ENCODE results near the gene TBX5.

Gene TBX5

GRCh38 chr12:114430306-114430705, 24.4 kb upstream of the TBX5 start:
- no peak for DNase-seq (ENCODE audit: low spot score)

DNA sequence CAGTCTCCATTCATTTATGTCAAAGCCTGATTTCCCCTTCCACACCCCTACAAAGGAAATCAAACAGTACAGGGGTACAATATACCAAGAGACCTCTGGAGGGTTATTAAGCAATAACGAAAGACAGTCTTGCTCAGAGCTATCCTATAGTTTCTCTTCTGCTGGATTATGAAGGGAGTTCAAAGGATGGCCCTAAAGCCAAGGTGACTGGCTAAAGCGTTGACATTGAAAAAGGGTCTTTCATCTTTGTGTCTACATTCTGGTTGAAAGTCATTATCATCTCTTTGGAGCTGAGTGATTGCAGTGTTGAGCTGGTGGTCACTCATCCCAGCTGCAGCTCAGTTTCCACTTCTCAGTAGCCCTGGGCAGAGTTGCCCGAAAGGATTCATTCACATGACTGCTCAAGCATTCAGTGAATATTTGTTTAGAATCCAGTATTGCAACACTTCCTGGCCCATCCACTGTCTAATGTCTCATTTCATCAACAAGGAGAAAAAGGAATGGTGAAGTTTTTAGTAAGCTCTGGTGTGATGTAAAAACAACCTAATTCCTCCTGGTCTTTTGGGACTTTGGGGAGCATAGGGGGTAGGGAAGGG, 19.2 kb upstream of the TBX5 start:
- DNase-seq (ENCODE audit: low spot score) = no peak

GRCh38 chr12:114420944-114421335, 15.0 kb upstream of the TBX5 start:
- DNase-seq (ENCODE audit: low spot score) = no peak

GRCh38 chr12:114420182-114420943, 14.4 kb upstream of the TBX5 start:
- no peak for DNase-seq (ENCODE audit: low spot score)

GRCh38 chr12:114416028-114416427, 10.1 kb upstream of the TBX5 start:
- DNase-seq (ENCODE audit: low spot score) = no peak

GRCh38 chr12:114415525-114415868, 9.6 kb upstream of the TBX5 start:
- no peak for DNase-seq (ENCODE audit: low spot score)

DNA sequence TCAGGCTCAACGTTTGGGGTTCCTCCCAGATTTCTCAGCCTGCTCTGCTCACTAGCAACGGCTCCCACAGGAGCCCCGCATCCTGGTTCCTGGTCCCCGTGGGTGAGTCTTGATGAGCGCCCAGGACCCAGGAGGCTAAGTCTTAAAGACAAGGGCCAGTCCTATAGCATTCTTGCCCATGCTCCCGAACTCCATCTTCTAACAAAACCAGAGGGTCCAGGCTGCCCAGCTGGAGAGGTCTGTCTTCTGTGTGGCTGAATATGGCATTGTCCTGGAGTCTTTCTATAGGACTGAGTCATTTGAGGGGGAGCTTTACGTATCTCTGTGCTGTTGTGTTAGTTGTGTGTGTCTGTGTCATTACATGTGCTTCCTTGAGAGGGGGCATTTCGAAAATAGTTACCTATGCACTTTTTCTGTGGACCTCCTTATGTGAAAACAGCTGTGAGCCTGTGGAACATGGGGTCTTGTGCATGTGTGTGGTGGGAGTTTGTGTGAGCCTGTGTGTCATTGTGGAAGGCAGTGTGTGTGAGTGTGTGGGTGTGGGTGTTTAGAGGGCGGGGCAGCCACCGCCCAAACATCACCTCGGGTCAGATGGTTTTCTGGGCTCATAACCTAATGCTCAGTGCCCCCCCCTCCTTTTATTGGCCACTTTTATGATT, 9.1 kb upstream of the TBX5 start:
- DNase-seq (ENCODE audit: low spot score) = no peak

- no peak for DNase-seq (ENCODE audit: low spot score)
These were observed 8.3 kb upstream of the TBX5 start for GRCh38 chr12:114414031-114414865.

GRCh38 chr12:114412825-114413749, 7.1 kb upstream of the TBX5 start:
- DNase-seq (ENCODE audit: low spot score) = no peak

GRCh38 chr12:114412307-114412706, 6.4 kb upstream of the TBX5 start:
- no peak for DNase-seq (ENCODE audit: low spot score)

DNA sequence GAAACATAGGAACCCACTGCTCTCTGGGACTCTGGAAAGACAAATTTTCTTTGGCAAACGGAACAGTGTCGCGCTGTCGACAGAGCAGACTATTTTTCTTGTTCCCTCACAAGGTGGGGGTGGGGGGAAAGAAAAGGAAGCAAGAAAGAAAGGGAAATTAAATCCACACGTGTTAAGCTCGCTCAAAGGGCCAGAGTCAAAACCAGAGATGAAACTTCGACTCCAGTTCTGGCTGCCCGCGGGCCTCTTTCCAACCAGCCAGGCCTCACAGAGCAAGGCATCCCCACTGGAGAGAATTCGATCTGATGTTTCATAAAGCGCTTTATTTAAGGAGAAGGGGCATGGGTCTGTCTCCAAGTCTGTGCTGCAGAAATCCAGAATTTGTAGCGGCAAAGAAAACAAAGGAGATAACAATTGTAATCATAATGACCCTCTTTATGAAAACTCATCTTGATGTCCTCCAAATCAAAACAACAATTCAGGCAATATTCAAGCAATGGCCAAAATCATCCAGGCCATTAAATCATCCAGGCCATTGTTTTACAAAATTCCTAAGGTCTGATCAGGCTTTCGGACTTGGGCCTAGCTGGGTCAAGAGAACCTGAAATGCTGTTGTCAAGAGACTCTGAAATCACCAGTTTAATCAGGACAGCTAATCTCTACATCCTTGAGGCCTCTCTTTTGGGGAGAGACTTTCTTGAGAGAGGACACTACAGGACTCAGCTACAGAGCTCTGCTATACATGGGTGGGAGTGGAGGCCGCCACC, 5.3 kb upstream of the TBX5 start:
- DNase-seq (ENCODE audit: low spot score) = no peak

DNA sequence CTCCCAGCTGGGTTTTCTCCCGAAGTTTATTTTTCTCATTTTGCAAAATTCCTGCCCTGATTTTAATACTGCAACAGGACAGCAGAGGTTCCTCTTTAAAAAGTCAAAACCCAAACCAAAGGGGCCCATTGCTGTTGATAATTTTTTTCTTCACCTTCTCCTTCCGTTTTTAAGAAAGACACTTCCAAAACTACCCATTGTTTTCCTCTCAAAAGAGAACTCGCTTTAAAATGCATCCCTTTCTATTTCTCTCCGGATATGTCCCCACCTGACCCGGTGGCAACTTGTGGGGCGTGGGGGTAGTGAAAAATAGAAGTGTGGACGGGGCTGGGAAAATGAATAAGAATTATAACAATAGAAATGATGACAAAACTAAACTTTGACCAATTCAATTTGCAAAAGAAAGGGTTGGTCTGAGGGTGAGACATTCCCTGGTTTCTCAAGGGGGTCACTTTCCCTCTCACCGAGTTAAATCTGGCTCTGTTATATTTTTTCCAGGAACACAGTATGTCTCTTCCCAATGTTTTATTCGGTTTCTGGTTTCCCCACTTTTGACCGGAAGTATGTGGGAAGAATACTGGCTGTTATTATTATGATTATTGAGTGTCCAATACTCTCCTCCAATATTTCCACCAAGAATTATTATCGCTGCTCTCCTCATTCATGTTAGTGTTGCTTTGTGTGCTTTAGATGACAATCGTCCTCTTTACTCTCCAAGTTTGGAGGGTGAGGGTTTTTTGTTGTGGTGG, 4.1 kb upstream of the TBX5 start:
- DNase-seq (ENCODE audit: low spot score) = no peak

DNA sequence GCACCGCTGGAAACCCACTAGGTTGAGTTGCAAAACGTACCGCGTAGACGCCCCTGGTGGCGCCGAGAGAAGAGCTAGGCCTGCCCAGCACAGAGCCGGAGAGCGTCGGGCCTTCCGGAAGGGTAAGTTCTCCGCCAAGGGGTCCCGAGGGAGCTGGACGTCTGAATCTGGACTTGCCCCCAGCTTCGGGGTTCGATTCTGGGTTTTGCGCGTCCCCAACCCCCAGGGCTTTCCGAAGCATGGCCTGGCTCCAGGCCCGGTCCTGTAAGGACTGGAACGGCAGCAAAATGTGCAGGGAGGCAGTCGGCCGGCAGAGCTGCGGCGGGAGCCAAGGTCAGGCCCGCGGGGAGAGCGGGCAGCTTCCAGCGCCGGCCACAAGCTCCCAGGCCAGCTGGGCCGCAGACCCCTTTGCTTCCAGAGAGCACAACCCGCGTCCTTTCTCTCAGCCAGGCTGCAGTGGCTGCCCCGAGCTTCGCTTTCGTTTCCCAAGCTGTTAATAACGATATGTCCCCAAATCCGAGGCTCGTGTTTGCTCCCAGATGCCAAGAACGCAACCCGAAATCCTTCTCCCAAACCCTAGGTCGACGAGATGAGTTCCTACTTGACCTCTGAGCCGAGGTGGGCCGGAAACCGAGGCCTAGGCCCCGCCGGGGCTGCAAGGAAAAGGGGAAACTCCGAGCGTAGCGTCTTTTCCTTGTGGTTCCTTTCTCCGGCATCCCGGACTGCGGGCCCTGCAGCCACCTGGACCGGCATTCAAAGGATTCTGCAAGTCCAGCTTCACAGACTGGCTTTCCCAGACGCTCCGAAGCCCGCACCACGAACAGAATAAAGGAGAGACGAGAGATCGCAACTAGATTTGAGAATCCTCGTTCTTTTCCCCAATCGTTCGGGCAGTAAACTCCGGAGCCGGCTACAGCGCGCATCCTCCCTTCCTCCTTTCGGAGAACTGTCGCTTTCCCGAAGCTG, 3.2 kb upstream of the TBX5 start:
- no peak for DNase-seq (ENCODE audit: low spot score)

DNA sequence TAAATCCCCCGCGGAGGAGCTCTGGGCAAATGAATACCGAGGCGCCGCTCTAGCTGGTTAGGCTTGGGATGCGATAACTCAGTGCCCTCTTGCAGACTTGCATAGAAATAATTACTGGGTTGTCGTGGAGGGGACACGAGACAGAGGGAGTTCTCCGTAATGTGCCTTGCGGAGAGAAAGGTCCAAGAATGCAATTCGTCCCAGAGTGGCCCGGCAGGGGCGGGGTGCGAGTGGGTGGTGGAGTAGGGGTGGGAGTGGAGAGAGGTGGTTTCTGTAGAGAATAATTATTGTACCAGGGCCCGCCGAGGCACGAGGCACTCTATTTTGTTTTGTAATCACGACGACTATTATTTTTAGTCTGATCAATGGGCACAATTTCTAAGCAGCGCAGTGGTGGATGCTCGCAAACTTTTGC, 2.5 kb upstream of the TBX5 start:
- no peak for DNase-seq (ENCODE audit: low spot score)

GRCh38 chr12:114407842-114408411, 2.0 kb upstream of the TBX5 start:
- no peak for DNase-seq (ENCODE audit: low spot score)

GRCh38 chr12:114406984-114407841, 1.3 kb upstream of the TBX5 start:
- DNase-seq (ENCODE audit: low spot score) = no peak

DNA sequence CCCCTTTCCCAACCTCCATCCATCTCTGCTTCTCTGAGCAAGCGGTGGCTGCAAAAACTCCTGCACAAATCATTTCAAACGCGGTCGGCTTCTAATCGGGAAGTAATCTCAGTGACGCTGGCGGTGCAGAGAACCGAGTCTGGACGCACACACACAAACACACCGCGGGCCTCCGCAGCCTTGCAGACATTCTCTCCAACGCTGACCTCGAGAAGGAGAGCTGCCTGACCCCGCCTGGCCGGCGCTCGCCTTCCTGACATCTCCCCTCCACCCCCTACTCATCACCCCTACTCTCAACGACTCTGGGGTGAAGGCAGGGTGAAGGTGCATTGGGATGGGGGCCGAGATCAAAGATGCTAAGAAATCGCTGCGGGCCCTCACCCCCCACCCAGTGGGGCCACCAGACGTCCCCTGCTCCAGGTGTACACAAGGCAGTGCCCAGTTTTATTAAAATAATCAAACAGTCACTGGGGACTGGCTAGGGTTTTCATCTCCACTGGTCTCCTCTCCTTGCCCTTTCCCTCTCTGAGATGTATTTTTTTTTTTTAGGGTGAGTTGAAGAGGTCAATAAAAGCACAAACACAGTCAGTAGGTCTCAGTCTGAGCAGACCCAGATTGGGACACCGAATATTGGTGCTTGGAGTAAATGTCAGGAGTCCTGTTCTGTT, 506 bp upstream of the TBX5 start:
- DNase-seq (ENCODE audit: low spot score) = no peak

Data from hematopoietic multipotent progenitor cell treated with erythropoietin and hydrocortisone succinate and interleukin-3 and kit ligand, for 17 days (in vitro differentiated cells).